B cell (primary cell): ENCODE measurements around the gene CRYGN. TPM values are rescaled to one million over a fixed set of nuclear protein-coding genes. Genes with fewer than 3 reads are reported as not detected.

Experiments
- ATAC-seq: fragments of 200-7000 bp; cut with Tn5 transposase; one replicate; pipeline ENCODE4 v1.10.0; 2021; ENCODE audit warnings: low read depth, mild to moderate bottlenecking, moderate number of reproducible peaks, moderate library complexity
- CTCF ChIA-PET: fragments of 350-600 bp; sonication (Branson Sonifier 250); formaldehyde crosslinking; loops from one replicate; lab custom pipeline; 2021; ENCODE audit warnings: antibody characterized with exemption, inconsistent platforms; lab: Charles Lee
- POLR2A ChIA-PET: fragments of 350-600 bp; sonication (Branson Sonifier 250); formaldehyde crosslinking; loops from one replicate; lab custom pipeline; 2021; ENCODE audit warnings: antibody characterized with exemption; lab: Charles Lee
- DNase-seq: peaks from one replicate; pipeline ENCODE4 v3.0.0; 2013
- H2AFZ ChIP-seq: 2 replicates; pipeline ENCODE4 v1.6.1; 2012; ENCODE audit warnings: mild to moderate bottlenecking, low read depth, low read length; ENCODE audit not compliant: insufficient read depth, poor library complexity, severe bottlenecking
- H3K27ac ChIP-seq, 2 donors: 1 replicate in 1 of 2; 2 replicates in 1 of 2; pipeline ENCODE4 v1.5.1; 2012 to 2013; ENCODE audit warnings: low read length in 2 of 2, mild to moderate bottlenecking in 2 of 2, moderate library complexity in 1 of 2
- H3K27me3 ChIP-seq, 4 experiments: fragments of 200-600 bp in 1 of 4; sonication (generic) in 1 of 4; replicated peaks in 1 of 4; 1 replicate in 2 of 4; 2 replicates in 2 of 4; pipeline versions ENCODE4 v1.6.1 to v1.7.0; 2013 to 2016; ENCODE audit warnings: low read length in 3 of 4, mild to moderate bottlenecking in 2 of 4, mixed read lengths in 1 of 4, moderate library complexity in 1 of 4; ENCODE audit not compliant: insufficient read depth in 4 of 4, control insufficient read depth in 3 of 4; ENCODE audit errors: control extremely low read depth in 1 of 4
- H3K36me3 ChIP-seq, 2 experiments: replicated peaks in 1 of 2; 1 replicate in 1 of 2; 2 replicates in 1 of 2; pipeline versions ENCODE4 v1.6.1 to v1.7.1; 2013; ENCODE audit warnings: low read length in 1 of 2; ENCODE audit not compliant: insufficient read depth in 2 of 2, control insufficient read depth in 1 of 2; ENCODE audit errors: control extremely low read depth in 1 of 2, extremely low read depth in 1 of 2
- H3K4me1 ChIP-seq, 2 donors: fragments of 200-600 bp in 1 of 2; sonication (generic) in 1 of 2; 1 replicate in 1 of 2; 2 replicates in 1 of 2; pipeline versions ENCODE4 v1.5.1 to v1.6.1; 2013 to 2017; ENCODE audit warnings: low read length in 2 of 2; ENCODE audit not compliant: control insufficient read depth in 2 of 2, insufficient read depth in 2 of 2
- H3K4me2 ChIP-seq: replicated peaks from 2 replicates; pipeline ENCODE3; 2012; ENCODE audit warnings: mild to moderate bottlenecking, low read depth, low read length; ENCODE audit not compliant: poor library complexity, severe bottlenecking
- H3K4me3 ChIP-seq, 5 experiments: fragments of 200-600 bp in 1 of 5; sonication (generic) in 1 of 5; 1 replicate in 3 of 5; 2 replicates in 2 of 5; pipeline versions ENCODE4 v1.5.1 to v1.7.0; 2011 to 2016; ENCODE audit warnings: low read length in 4 of 5, mild to moderate bottlenecking in 4 of 5, low read depth in 2 of 5, control low read depth in 1 of 5, moderate library complexity in 1 of 5; ENCODE audit not compliant: insufficient read depth in 1 of 5; ENCODE audit errors: control extremely low read depth in 1 of 5, extremely low read depth in 1 of 5
- H3K79me2 ChIP-seq: fragments of 200-600 bp; sonication (generic); one replicate; pipeline ENCODE4 v1.6.0; 2016; ENCODE audit warnings: low read length; ENCODE audit not compliant: control insufficient read depth, insufficient read depth
- H3K9ac ChIP-seq: fragments of 200-600 bp; sonication (generic); 2 replicates; pipeline ENCODE4 v1.6.1; 2017; ENCODE audit warnings: mild to moderate bottlenecking, low read length, moderate library complexity
- H3K9me3 ChIP-seq, 3 donors: one replicate each; pipeline versions ENCODE4 v1.6.1 to v1.7.1; 2013; ENCODE audit warnings: low read length in 2 of 3; ENCODE audit not compliant: control insufficient read depth in 2 of 3, insufficient read depth in 1 of 3; ENCODE audit errors: control extremely low read depth in 1 of 3
- H4K20me1 ChIP-seq: 2 replicates; pipeline ENCODE4 v1.6.0; 2012; ENCODE audit warnings: mild to moderate bottlenecking, low read length; ENCODE audit not compliant: insufficient read depth, control insufficient read depth, poor library complexity, severe bottlenecking
- H3K27ac Mint-ChIP-seq: one replicate; pipeline ENCODE4 v1.8.0; 2021; ENCODE audit warnings: mixed read lengths
- H3K27me3 Mint-ChIP-seq: one replicate; pipeline ENCODE4 v1.8.0; 2021; ENCODE audit warnings: mixed read lengths
- H3K4me1 Mint-ChIP-seq: one replicate; pipeline ENCODE4 v1.8.0; 2021; ENCODE audit warnings: mixed read lengths
- H3K4me3 Mint-ChIP-seq: one replicate; pipeline ENCODE4 v1.8.0; 2021; ENCODE audit warnings: mixed read lengths
- H3K9me3 Mint-ChIP-seq: one replicate; pipeline ENCODE4 v1.8.0; 2022; ENCODE audit warnings: mixed read lengths; ENCODE audit not compliant: insufficient read depth
- CTCF ChIP-seq: fragments of 200-600 bp; IDR thresholded peaks from one replicate; pipeline ENCODE4 v1.8.0; 2022; ENCODE audit warnings: antibody characterized with exemption, mild to moderate bottlenecking
- EZH2 ChIP-seq: IDR thresholded peaks from 2 replicates; pipeline ENCODE4 v1.6.1; 2012; ENCODE audit warnings: borderline replicate concordance, low read depth, mild to moderate bottlenecking, moderate library complexity, low read length; ENCODE audit not compliant: insufficient read depth, poor library complexity, severe bottlenecking
- WGBS: methylation state at CpG from one replicate; pipeline ENCODE4 v1.1.5; 2013; ENCODE audit warnings: missing lambda C conversion rate; ENCODE audit not compliant: insufficient coverage; 5-methylcytosine and 5-hydroxymethylcytosine counted together
- intact Hi-C: fragments of 100-400 bp; cut with micrococcal nuclease; formaldehyde crosslinking; loops from one replicate; pipeline ENCODE4 v1.10.0; 2022
- polyA plus RNA-seq: library from polyadenylated mRNA; depleted of rRNA; stranded (reverse); fragments of >200 nt; gene quantifications from 2 replicates; pipeline ENCODE4 v1.2.3, GENCODE V29; 2012
- total RNA-seq, 2 donors: library from RNA; stranded (reverse); fragments of 120-200 nt in 1 of 2; gene quantifications; 1 replicate in 1 of 2; 2 replicates in 1 of 2; pipeline versions ENCODE4 v1.2.3 to v1.2.4, GENCODE V29; 2013 to 2022

The CRYGN gene
- total and polyA plus RNA-seq, 2 donors (not counting 1 experiment from before 2014, with no cell fraction given): not detected

- no peak overlapping the region for H3K27ac ChIP-seq
- intact Hi-C loops: no loop called here
- POLR2A ChIA-PET: no interaction called here
Measured at GRCh38 chr7:151460474-151460855, 20.5 kb upstream of the CRYGN start.

More at GRCh38 chr7:151460474-151460855, 20.5 kb upstream of the CRYGN start:
- Histone ChIP-seq H3K9me3 (peaks cover 0 to 45% (median 26%) of the 10 kb centered on the region in 3 donors), H3K36me3 (peaks cover 0 to 2% of the 10 kb centered on the region in 2 experiments), H3K4me3 (no peak overlapping the region), H3K4me1 (no peaks in the 10 kb centered on the region), H4K20me1 (no peaks in the 10 kb centered on the region), H3K79me2 (no peaks in the 10 kb centered on the region), H2AFZ (no peak overlapping the region), H3K4me2 (no peak overlapping the region), H3K27me3 (peaks cover 0 to 8% (median 0%) of the 10 kb centered on the region in 4 experiments), H3K9ac (no peak overlapping the region)
- DNase-seq (no peak), ATAC-seq (no peak)
- H3K4me3 Mint-ChIP-seq: no peak overlapping the region
- H3K27ac Mint-ChIP-seq: no peak overlapping the region
- H3K4me1 Mint-ChIP-seq: no peaks in the 10 kb centered on the region
- TF ChIP-seq CTCF (no peak), EZH2 (no peak)
- H3K27me3 Mint-ChIP-seq: no peaks in the 10 kb centered on the region
- 93% methylated on average over 9 of the region's 10 CpGs for WGBS
- H3K9me3 Mint-ChIP-seq: peaks cover 14% of the 10 kb centered on the region
- CTCF ChIA-PET: interaction anchor here (1.2 to 1.4 kb wide), 2 partner anchors 10 to 11 kb away, joined by 4 read pairs; no protein-coding TSS in a partner anchor
